ENCODE data around the gene KCNK7.

- TF ChIP-seq CTCF (IDR thresholded peaks at IDR 0.05) (no peak), POLR2AphosphoS5 (IDR thresholded peaks at IDR 0.05; ENCODE audit: low read depth, low read length) (no peak)
These were observed 33.6 kb downstream of the KCNK7 start for GRCh38 chr11:65562020-65562419.

Measured in Panc1 (cell line).